H1 (cell line): Measurements from ENCODE around the gene LEKR1. TPM values are rescaled to one million over a fixed set of nuclear protein-coding genes. Genes with fewer than 3 reads are reported as not detected.

Source experiments
- CTCF ChIA-PET: fragments of 300-600 bp; sonication (Branson Sonifier 250); formaldehyde crosslinking; loops from one replicate; lab custom pipeline; 2021; ENCODE audit not compliant: partially characterized antibody; lab: Charles Lee
- POLR2A ChIA-PET: fragments of 300-600 bp; sonication (Branson Sonifier 250); formaldehyde crosslinking; loops from one replicate; lab custom pipeline; 2021; ENCODE audit warnings: inconsistent platforms; ENCODE audit not compliant: partially characterized antibody; lab: Charles Lee
- DNase-seq, 2 experiments: peaks; one replicate each; pipeline versions ENCODE4 v3.0.0 to v3.0.0-alpha.2; 2010 to 2022; ENCODE audit warnings: low spot score in 2 of 2, low read depth in 1 of 2, mixed read lengths in 1 of 2
- FAIRE-seq: peaks from 2 replicates; lab custom pipeline; 2011; peaks lifted over from hg19 to GRCh38; lab: Jason Lieb, UNC
- H2AFZ ChIP-seq: 2 replicates; pipeline ENCODE4 v1.8.1; 2012; ENCODE audit warnings: low read length, inconsistent platforms
- H2AK5ac ChIP-seq: 2 replicates; pipeline ENCODE4 v1.6.1; 2013; ENCODE audit warnings: low read depth, low read length
- H2BK120ac ChIP-seq: replicated peaks from 2 replicates; pipeline ENCODE3; 2013; ENCODE audit warnings: low read depth, low read length, inconsistent platforms
- H2BK12ac ChIP-seq: 2 replicates; pipeline ENCODE4 v1.6.1; 2013; ENCODE audit warnings: low read depth, low read length
- H2BK15ac ChIP-seq: 2 replicates; pipeline ENCODE4 v1.6.1; 2013; ENCODE audit warnings: low read length
- H2BK20ac ChIP-seq: 2 replicates; pipeline ENCODE4 v1.6.1; 2013; ENCODE audit warnings: low read length
- H2BK5ac ChIP-seq: 2 replicates; pipeline ENCODE4 v1.6.1; 2013; ENCODE audit warnings: low read depth, low read length
- H3K14ac ChIP-seq: 2 replicates; pipeline ENCODE4 v1.6.1; 2013; ENCODE audit warnings: inconsistent platforms; ENCODE audit not compliant: insufficient read length
- H3K18ac ChIP-seq: 2 replicates; pipeline ENCODE4 v1.6.1; 2013; ENCODE audit warnings: low read length; ENCODE audit errors: extremely low read depth
- H3K23ac ChIP-seq: 2 replicates; pipeline ENCODE4 v1.6.1; 2013; ENCODE audit warnings: inconsistent platforms; ENCODE audit not compliant: insufficient read length
- H3K23me2 ChIP-seq: 2 replicates; pipeline ENCODE4 v1.6.1; 2013; ENCODE audit warnings: low read depth, low read length
- H3K27ac ChIP-seq: 2 replicates; pipeline ENCODE4 v1.6.1; 2011; ENCODE audit warnings: low read depth, low read length, inconsistent platforms
- H3K27me3 ChIP-seq, 4 experiments: replicated peaks in 1 of 4; 1 replicate in 1 of 4; 2 replicates in 3 of 4; pipeline versions ENCODE4 v1.6.1 to v1.8.1; 2011 to 2013; ENCODE audit warnings: low read length in 3 of 4, mild to moderate bottlenecking in 3 of 4, inconsistent platforms in 2 of 4, mixed read lengths in 2 of 4, moderate library complexity in 1 of 4; ENCODE audit not compliant: control insufficient read depth in 3 of 4, insufficient read depth in 3 of 4; ENCODE audit errors: extremely low read depth in 1 of 4
- H3K36me3 ChIP-seq, 4 experiments: 2 replicates each; pipeline versions ENCODE4 v1.6.1 to v1.8.1; 2011 to 2013; ENCODE audit warnings: mild to moderate bottlenecking in 4 of 4, low read length in 3 of 4, moderate library complexity in 2 of 4, control low read depth in 1 of 4, inconsistent platforms in 1 of 4; ENCODE audit not compliant: insufficient read depth in 4 of 4, control insufficient read depth in 2 of 4
- H3K4ac ChIP-seq: replicated peaks from 2 replicates; pipeline ENCODE3; 2013; ENCODE audit warnings: low read length, low read depth, mixed read lengths, inconsistent platforms; ENCODE audit not compliant: insufficient read length
- H3K4me1 ChIP-seq, 4 experiments: replicated peaks in 1 of 4; 1 replicate in 1 of 4; 2 replicates in 3 of 4; pipeline versions ENCODE4 v1.6.1 to v1.8.1; 2011 to 2013; ENCODE audit warnings: low read length in 3 of 4, inconsistent platforms in 2 of 4, mixed read lengths in 1 of 4; ENCODE audit not compliant: insufficient read depth in 4 of 4, control insufficient read depth in 3 of 4
- H3K4me2 ChIP-seq, 2 experiments: 2 replicates each; pipeline versions ENCODE4 v1.6.1 to v1.8.1; 2011 to 2013; ENCODE audit warnings: low read depth in 2 of 2, low read length in 2 of 2, control low read depth in 1 of 2, inconsistent platforms in 1 of 2, mild to moderate bottlenecking in 1 of 2; ENCODE audit not compliant: insufficient read depth in 1 of 2
- H3K4me3 ChIP-seq, 4 experiments: fragments of 200-600, 300-600 bp in 1 of 4; sonication (generic), shearing (Covaris generic), sonication (Bioruptor Twin) in 1 of 4; 2 replicates each; pipeline versions ENCODE4 v1.5.1 to v1.8.1; 2011 to 2016; ENCODE audit warnings: low read length in 4 of 4, low read depth in 3 of 4, control low read depth in 2 of 4, inconsistent platforms in 2 of 4, mild to moderate bottlenecking in 2 of 4, mixed read lengths in 1 of 4, moderate library complexity in 1 of 4; ENCODE audit not compliant: insufficient read depth in 2 of 4; ENCODE audit errors: extremely low read depth in 1 of 4
- H3K56ac ChIP-seq: replicated peaks from 2 replicates; pipeline ENCODE3; 2013; ENCODE audit warnings: low read depth, mild to moderate bottlenecking, mixed read lengths, low read length, inconsistent platforms; ENCODE audit not compliant: insufficient read length
- H3K79me1 ChIP-seq: 2 replicates; pipeline ENCODE4 v1.6.1; 2013; ENCODE audit warnings: low read depth, low read length, control low read depth
- H3K79me2 ChIP-seq, 2 experiments: 2 replicates each; pipeline versions ENCODE4 v1.6.1 to v1.8.1; 2012 to 2013; ENCODE audit warnings: low read length in 2 of 2, mild to moderate bottlenecking in 2 of 2, inconsistent platforms in 1 of 2; ENCODE audit not compliant: insufficient read depth in 2 of 2, control insufficient read depth in 1 of 2
- H3K9ac ChIP-seq, 4 experiments: replicated peaks in 1 of 4; 1 replicate in 1 of 4; 2 replicates in 3 of 4; pipeline versions ENCODE4 v1.6.1 to v1.8.1; 2011 to 2013; ENCODE audit warnings: low read depth in 3 of 4, low read length in 3 of 4, control low read depth in 2 of 4, mild to moderate bottlenecking in 2 of 4, moderate library complexity in 2 of 4, inconsistent platforms in 1 of 4; ENCODE audit errors: extremely low read depth in 1 of 4
- H3K9me3 ChIP-seq, 2 experiments: 2 replicates each; pipeline versions ENCODE4 v1.6.1 to v1.8.1; 2012 to 2013; ENCODE audit warnings: mild to moderate bottlenecking in 2 of 2, moderate library complexity in 2 of 2, control low read depth in 1 of 2, inconsistent platforms in 1 of 2, low read depth in 1 of 2, low read length in 1 of 2, mixed read lengths in 1 of 2; ENCODE audit not compliant: insufficient read depth in 2 of 2
- H4K20me1 ChIP-seq, 2 experiments: replicated peaks in 1 of 2; 2 replicates each; pipeline versions ENCODE3 to v1.8.1; 2011 to 2013; ENCODE audit warnings: inconsistent platforms in 2 of 2, low read length in 2 of 2, mild to moderate bottlenecking in 1 of 2; ENCODE audit not compliant: insufficient read depth in 2 of 2, control insufficient read depth in 1 of 2
- H4K5ac ChIP-seq: 2 replicates; pipeline ENCODE4 v1.6.1; 2013; ENCODE audit warnings: low read length, low read depth, mixed read lengths, inconsistent platforms; ENCODE audit not compliant: insufficient read length
- H4K8ac ChIP-seq: 2 replicates; pipeline ENCODE4 v1.8.0; 2013; ENCODE audit warnings: mild to moderate bottlenecking, moderate library complexity, low read length, inconsistent platforms; ENCODE audit not compliant: insufficient read depth; ENCODE audit errors: extremely low read depth
- H4K91ac ChIP-seq: replicated peaks from 2 replicates; pipeline ENCODE3; 2013; ENCODE audit warnings: low read length, mixed read lengths, inconsistent platforms; ENCODE audit not compliant: insufficient read length
- BACH1 ChIP-seq: IDR thresholded peaks from 2 replicates; pipeline ENCODE4 v1.6.1; 2012; ENCODE audit warnings: low read length, improper control_type of control experiment
- CBX5 ChIP-seq: fragments of 300-800, 300-1000 bp; sonication (generic); IDR thresholded peaks from 2 replicates; pipeline ENCODE4 v1.7.1; 2016; ENCODE audit warnings: antibody characterized with exemption, low read length, low read depth
- CHD1 ChIP-seq: IDR thresholded peaks from 2 replicates; pipeline ENCODE4 v1.6.1; 2012; ENCODE audit warnings: low read depth, low read length, improper control_type of control experiment
- EGR1 ChIP-seq: IDR thresholded peaks from 2 replicates; pipeline ENCODE4 v1.6.1; 2011; ENCODE audit warnings: low read depth, low read length, borderline replicate concordance
- GTF2F1 ChIP-seq: IDR thresholded peaks from 2 replicates; pipeline ENCODE4 v1.6.1; 2012; ENCODE audit warnings: low read depth, low read length, improper control_type of control experiment, borderline replicate concordance
- KDM4A ChIP-seq: IDR thresholded peaks from one replicate; pipeline ENCODE4 v1.7.1; 2012; ENCODE audit warnings: low read depth, mild to moderate bottlenecking, moderate library complexity, low read length, inconsistent platforms; ENCODE audit not compliant: severe bottlenecking
- NANOG ChIP-seq: IDR thresholded peaks from 2 replicates; pipeline ENCODE4 v1.6.1; 2011; ENCODE audit warnings: low read length, low read depth, mild to moderate bottlenecking, inconsistent platforms; ENCODE audit not compliant: insufficient read depth, poor library complexity, severe bottlenecking
- RAD21 ChIP-seq, 2 experiments: IDR thresholded peaks in 1 of 2; conservative IDR thresholded peaks in 1 of 2; 2 replicates each; pipeline ENCODE4 v1.6.1; 2011; ENCODE audit warnings: low read depth in 2 of 2, low read length in 2 of 2, improper control_type of control experiment in 1 of 2, inconsistent platforms in 1 of 2, mild to moderate bottlenecking in 1 of 2, moderate library complexity in 1 of 2
- RXRA ChIP-seq: IDR thresholded peaks from 2 replicates; pipeline ENCODE4 v1.6.1; 2011; ENCODE audit warnings: low read depth, mild to moderate bottlenecking, low read length, moderate library complexity; ENCODE audit not compliant: insufficient read depth
- SAP30 ChIP-seq: fragments of 300-600 bp; sonication (generic); IDR thresholded peaks from 2 replicates; pipeline ENCODE4 v1.7.1; 2012; ENCODE audit warnings: low read length, moderate library complexity, mild to moderate bottlenecking, inconsistent platforms; ENCODE audit not compliant: insufficient read depth, insufficient replicate concordance
- SP4 ChIP-seq: IDR thresholded peaks from 2 replicates; pipeline ENCODE4 v1.6.1; 2012; ENCODE audit warnings: low read length, inconsistent platforms
- TAF7 ChIP-seq: optimal IDR thresholded peaks from 2 replicates; pipeline ENCODE3; 2011; ENCODE audit warnings: low read depth, mild to moderate bottlenecking, inconsistent platforms, low read length, moderate library complexity, borderline replicate concordance
- YY1 ChIP-seq: IDR thresholded peaks from 2 replicates; pipeline ENCODE4 v1.6.1; 2011; ENCODE audit warnings: low read depth, mild to moderate bottlenecking, low read length
- WGBS, 2 experiments: shearing (Covaris generic) in 1 of 2; methylation state at CpG; one replicate each; pipeline versions ENCODE4 v1.1.6 to v1.1.7; 2013 to 2015; ENCODE audit warnings: low lambda C conversion rate in 2 of 2, mixed read lengths in 2 of 2, inconsistent platforms in 1 of 2, low coverage in 1 of 2, missing lambda C conversion rate in 1 of 2; ENCODE audit not compliant: insufficient replicate concordance in 2 of 2, insufficient coverage in 1 of 2, insufficient read length in 1 of 2; ENCODE audit errors: extremely low coverage in 1 of 2, missing lambda C conversion rate in 1 of 2; 5-methylcytosine and 5-hydroxymethylcytosine counted together
- polyA plus RNA-seq, 7 experiments: library from polyadenylated mRNA; depleted of rRNA in 3 of 7; stranded (reverse) in 5 of 7; unstranded in 2 of 7; fragments of >200 nt in 5 of 7; fragments of 200-250 nt in 2 of 7; gene quantifications; 1 replicate in 5 of 7; 2 replicates in 1 of 7; 4 replicates in 1 of 7; pipeline versions ENCODE4 v1.2.1 to v1.2.3, GENCODE V29; 2011 to 2013; ENCODE audit warnings: missing spikeins in 2 of 7, mixed read lengths in 2 of 7
- total RNA-seq: library from RNA; stranded (reverse); fragmentation: NEBNext Ultra II Directional; extraction: Animal tissue kit (Norgen Biotek cat#: 25700); gene quantifications from 2 replicates; pipeline ENCODE4 v1.2.1, GENCODE V29; 2021

Gene LEKR1
- total and polyA plus RNA-seq, 2 of the 8 experiments (the other 6 are each of a cell fraction or from before 2014, with no cell fraction given) = 0.08 TPM; not detected in 1

DNA sequence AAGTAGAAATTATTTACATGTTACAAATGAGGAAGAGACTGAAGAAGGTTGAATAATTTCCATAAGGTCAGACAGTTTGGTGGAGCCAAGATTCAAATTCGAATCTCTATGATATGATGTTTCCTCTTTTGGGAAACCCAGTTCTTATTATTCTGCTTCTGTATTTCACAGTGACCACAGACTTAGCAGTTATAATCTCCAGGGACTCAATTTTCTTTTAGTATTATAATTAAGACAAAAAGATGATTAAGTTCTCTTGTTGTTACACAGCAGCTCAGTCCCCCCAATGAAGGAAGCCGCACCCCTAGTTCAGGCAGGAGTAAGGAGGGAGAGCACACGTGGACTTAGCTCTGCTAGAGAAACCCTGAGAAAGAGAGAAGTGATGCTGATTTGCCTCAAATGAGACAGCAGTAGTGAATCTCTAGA lies 203.2 kb downstream of the LEKR1 start:
- DNase-seq = no peak
- WGBS, 2 experiments = 82% methylated on average over 3 of the region's 3 CpGs; no CpG with 5 or more reads in 1 of the 2 experiments
- POLR2A ChIA-PET = no interaction called here

More for the DNA sequence above, 203.2 kb downstream of the LEKR1 start:
- no peak overlapping the region for H3K23ac ChIP-seq
- TF ChIP-seq YY1 (no peak), TAF7 (no peak), GTF2F1 (no peak), BACH1 (no peak), KDM4A (no peak), NANOG (no peak), RXRA (no peak), SAP30 (no peak), RAD21 (IDR thresholded peaks at IDR 0.05 in 1 of 2, conservative IDR thresholded peaks at IDR 0.05 in 1 of 2; ENCODE audit: low read depth in 2 of 2, low read length in 2 of 2) (no peak), SP4 (no peak), EGR1 (no peak), CBX5 (no peak), CHD1 (no peak)
- H4K91ac ChIP-seq = no peak overlapping the region
- H3K36me3 ChIP-seq = no peaks in the 10 kb centered on the region
- no peak overlapping the region for H3K4me2 ChIP-seq
- no peak overlapping the region for H3K14ac ChIP-seq
- H3K4me3 ChIP-seq = no peak overlapping the region
- no peak overlapping the region for H2BK120ac ChIP-seq
- no peak overlapping the region for H4K5ac ChIP-seq
- H3K79me1 ChIP-seq = no peaks in the 10 kb centered on the region
- H2BK15ac ChIP-seq = no peak overlapping the region
- H4K8ac ChIP-seq = no peak overlapping the region
- no peak overlapping the region for H3K18ac ChIP-seq
- no peak overlapping the region for H2BK20ac ChIP-seq
- H3K79me2 ChIP-seq = no peaks in the 10 kb centered on the region
- no peak overlapping the region for H3K4ac ChIP-seq
- no peak overlapping the region for H3K27ac ChIP-seq
- no peaks in the 10 kb centered on the region for H3K23me2 ChIP-seq
- no peak overlapping the region for H2BK5ac ChIP-seq
- no peaks in the 10 kb centered on the region for H3K9me3 ChIP-seq
- H3K4me1 ChIP-seq = no peaks in the 10 kb centered on the region
- CTCF ChIA-PET = no interaction called here
- H2AFZ ChIP-seq = no peak overlapping the region
- no peak overlapping the region for H3K9ac ChIP-seq
- no peaks in the 10 kb centered on the region for H4K20me1 ChIP-seq
- H3K56ac ChIP-seq = no peak overlapping the region
- no peaks in the 10 kb centered on the region for H3K27me3 ChIP-seq
- FAIRE-seq = no peak
- H2BK12ac ChIP-seq = no peak overlapping the region
- H2AK5ac ChIP-seq = no peak overlapping the region
